HG03066 (cell line): ENCODE results near the gene B3GALT5.

Source experiments
- ATAC-seq: cut with Tn5 transposase; IDR thresholded peaks from one replicate; pipeline ENCODE4 v1.9.1; 2021; ENCODE audit warnings: low read depth; ENCODE audit not compliant: unreplicated experiment

B3GALT5 gene

DNA sequence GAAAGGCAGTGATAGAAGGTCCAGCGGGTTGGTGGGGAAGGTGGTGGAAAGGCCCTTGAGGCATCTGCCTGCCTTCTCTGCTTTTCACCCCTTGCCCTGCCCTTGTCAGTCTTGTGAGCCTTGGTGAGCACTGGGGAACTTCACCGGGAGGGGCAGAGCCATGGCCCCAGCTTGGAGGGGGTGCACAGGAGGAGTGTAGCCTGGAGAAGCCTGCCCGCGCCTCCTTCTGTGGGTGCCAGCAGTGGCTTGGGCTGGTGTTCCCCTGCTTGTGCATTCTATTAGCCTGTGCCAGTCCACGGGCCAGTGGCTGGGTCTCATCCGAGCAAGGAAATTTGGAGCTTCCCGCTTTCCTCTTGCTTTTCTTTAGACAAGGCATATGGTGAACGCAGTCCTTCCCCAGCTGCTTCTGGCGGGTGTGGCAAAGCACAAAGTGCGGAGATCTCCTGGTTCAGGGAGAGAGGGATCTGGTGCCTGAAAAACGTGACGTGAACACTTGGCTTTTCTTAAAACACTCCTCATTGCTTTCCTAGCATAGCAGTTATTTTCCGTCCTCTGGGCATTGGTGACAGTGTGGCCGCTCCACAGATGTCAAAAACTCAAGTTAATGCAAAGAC, 10.6 kb upstream of the B3GALT5 start:
- no peak for ATAC-seq

DNA sequence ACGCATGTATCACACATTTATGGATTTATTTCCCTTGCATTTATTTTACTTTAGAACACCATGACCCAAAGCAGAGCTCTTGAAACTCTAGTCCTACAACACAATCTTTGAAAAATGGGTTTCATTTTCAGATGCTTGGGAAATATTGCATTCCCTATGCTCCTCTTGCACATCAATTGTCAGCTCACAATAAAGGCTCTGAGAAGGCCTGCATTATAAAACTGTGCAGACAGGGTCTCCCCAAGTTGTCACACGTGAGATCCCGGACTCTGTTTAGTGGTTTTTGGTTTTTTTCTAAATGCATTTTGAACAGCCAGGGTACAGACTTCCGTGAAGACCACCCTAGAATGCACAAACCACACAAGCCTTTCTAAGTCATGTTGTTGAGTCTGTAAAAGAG, 9.9 kb upstream of the B3GALT5 start:
- no peak for ATAC-seq

DNA sequence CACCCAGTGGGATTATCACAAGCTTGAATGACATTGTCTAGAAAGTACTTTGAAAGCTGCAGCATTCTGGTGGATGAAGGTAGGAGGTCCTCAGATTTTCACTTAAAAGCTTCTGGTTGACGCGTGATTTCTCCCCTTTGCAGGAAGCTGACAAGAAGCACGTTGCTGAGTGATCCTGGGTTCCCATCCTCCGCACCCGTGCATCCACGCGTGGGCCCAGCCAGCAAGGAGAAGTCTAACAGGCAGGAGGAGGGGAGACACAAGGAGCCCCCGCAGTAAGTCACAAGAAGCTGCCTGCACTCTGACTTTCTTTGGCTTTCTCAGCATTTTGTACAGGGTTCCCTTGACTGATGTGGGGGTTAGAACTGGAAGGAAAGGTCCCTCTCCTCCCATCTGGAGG, 7.8 kb upstream of the B3GALT5 start:
- ATAC-seq = no peak

DNA sequence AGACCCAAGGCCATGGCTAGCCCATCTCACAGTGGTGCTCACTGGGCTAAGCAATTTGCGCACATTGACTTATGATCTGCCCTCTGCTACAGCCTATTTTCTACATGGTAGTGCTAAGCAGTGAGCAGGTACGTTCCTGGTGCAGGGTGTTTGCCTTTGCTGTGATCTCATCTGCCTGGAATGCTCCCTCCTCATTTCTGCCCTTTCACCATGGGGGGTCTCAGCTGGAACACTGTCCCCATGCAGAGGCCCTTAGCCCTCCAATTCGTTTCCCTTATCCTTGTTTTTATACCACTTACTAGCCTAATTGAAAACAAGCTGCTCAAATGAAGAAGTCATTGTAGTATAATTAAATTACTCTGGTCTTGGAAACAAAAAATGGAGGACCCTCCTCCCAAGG, 2.0 kb upstream of the B3GALT5 start:
- ATAC-seq = no peak

DNA sequence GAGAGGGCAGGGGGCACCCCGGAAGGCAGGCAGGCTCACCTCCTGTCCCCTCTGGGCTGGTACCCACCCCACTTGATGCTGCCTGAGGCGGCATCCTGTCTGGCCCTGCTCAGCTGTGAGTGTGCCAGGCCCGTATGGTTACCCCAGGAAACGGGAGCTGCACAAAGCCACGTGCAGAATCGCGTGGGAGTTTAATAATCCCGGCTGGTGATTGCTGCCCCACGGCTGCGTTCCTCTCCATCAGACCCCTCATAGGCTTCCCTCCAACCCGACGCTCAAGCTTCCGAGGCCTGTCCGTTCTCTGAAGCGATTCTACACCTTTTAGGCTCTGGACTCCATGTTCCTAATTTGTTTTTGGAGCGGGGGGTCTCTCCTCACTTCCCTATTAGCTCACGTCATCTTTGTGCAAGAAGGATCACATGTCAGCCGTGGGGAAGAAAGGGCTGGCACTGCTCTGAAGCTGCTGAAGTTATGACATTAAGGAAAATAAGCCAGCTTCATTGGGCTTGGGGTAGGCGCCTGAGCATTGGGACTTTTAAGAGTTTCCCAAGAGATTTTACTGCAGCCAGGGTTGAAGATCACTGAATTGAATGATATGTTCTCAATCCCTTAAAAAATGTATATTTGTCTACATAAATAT, 1.1 kb upstream of the B3GALT5 start:
- ATAC-seq = no peak

DNA sequence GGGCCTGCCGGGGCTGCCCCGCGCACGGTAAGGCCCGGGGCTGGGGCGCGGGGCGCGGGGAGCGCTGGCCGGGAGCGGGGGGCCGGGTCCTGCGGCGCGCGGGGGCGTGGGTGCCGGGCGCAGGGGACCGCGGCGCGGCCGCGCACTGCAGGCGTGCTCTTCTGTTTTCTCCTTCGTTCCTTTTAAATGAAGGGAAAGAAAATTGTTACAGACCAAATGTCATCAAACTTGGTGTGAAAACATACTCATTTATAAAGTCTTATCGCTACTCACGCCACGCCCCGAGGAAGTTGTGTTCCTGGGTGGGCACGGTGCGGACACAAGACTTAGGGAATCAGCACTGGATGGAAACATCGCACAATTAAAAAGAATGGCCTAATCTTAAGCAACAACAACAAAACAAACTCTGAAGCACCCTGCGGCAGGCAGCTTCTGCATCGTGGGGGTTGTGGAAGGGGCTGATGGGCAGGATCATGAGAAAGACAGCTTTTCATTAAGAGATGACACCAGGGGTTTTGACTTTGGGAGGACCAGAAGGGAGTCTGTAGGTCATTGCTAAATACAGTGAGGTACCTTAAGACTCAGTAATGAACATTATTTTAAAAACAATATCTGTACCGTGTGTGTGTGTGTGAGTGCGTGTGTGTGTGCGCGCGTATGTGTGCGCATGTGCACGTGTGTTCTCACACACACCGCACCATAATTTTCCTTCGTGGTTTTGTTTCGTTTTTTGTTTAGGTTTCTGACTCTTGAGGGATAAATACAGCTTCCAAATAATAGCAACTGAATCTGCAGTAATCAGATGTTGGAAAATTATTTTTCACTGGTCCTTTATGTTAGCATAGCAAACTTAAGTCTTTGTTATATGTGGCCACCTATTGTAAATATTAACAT, 548 bp downstream of the B3GALT5 start:
- ATAC-seq = no peak

DNA sequence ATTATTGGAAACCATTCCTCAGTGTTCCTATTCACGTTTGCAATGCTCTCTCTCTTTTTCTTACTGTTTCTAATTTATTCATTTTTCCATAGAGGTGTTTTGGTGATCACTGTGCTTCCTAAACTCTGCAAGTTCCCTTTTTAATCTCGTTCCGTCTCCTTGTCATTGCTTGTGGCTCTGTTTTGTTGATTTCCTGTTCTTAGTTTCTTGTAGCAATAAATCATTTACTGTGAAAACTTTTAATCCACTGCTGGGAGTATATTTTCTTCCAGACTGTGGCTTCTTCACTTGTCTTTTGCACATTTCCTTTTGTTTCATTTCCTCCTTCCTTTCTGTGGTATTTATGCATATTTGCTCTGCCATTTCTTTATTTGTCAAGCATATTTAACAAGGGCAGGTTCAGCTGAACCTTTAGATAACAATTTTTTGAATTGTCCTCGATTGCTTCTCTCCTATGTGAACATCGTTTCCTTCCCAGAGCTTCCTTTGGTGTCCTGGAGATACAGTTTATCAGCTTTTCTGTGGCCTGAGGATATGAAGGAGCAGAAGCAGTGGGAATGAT, 3.6 kb downstream of the B3GALT5 start:
- ATAC-seq = no peak

DNA sequence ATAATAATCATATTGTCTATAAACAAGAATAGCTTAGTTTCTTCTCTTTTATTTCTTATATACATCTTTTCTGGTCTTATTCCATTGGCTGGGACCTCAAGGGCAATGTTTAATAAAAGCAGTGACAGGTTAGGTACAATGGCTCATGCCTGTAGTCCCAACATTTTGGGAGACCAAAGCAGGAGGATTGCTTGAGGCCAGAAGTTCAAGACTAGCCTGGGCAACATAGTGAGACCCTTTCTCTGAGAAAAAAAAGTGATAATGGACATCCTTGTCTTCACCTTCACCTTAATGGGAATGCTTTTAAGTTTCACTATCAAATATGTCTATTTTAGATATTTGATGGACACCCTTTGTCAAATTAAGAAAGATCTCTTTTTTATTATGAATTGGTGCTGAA, 8.1 kb downstream of the B3GALT5 start:
- ATAC-seq = no peak

DNA sequence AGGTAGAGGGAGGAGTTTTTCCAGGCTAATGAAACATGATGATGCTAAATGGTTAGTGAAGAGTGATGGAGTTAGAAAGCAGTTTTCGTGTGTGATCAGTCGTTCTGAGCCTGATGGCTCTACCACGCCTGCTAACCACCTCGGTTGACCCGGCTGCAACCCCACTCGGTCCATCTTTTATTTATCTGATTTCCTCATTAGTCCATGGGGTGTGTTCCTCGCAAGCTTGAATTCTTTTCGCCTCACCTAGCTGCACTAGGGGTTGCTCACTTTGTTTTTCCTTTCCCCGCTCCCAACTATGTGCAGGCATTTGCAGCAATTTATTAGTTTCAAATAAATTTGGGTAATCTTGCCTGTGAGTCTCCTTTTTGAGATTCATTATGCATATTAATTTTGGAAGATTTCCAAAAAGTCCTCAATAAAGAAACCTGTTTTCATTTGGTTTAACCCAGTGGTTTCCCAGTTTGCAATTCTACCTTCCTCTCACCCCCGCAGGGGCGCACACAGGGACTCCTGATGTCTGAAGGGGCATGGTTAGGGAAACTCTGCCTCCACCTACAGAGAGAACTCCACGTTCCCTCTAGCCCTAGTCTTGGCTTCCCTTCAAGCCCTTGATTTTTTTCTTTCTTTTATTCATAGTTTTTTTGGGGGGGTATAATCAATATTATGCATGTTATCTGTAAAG, 12.6 kb downstream of the B3GALT5 start:
- ATAC-seq = no peak

DNA sequence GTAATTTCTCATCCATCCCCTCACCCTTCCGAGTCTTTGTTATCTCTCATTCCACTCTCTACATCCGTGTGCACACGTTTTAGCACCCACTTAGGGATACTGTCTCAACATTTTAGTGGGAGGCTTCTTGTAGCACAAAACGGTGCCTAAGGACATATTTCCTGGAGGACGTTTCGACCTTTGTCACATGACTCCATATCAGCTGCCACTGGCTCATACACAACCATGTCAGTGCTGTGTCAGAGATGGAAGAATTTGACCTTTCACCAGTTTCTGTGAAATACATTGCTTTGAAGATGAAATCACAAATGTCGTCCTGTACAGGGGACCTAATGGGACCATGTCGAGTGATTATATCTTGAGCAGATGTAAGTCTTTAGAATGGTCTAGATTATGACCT, 15.6 kb downstream of the B3GALT5 start:
- no peak for ATAC-seq

DNA sequence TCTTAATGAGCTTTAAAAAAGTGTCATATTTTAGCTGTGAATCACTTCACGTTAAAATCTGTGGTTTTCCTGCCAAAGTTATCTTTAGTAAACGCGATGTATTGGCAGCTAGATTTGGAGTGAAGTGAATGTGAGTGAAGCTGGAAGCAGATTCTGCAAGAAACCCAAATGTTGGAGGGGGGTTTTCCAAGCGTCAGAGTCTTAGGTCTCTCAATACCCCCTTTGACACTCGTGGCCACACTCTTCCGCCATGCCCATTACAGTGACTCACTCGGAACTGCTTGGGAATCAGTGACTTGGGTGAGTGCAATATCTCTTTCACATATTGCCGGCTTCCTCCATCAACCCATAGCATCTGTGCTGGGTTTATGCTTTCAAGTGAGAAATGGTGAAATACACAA, 17.5 kb downstream of the B3GALT5 start:
- no peak for ATAC-seq

DNA sequence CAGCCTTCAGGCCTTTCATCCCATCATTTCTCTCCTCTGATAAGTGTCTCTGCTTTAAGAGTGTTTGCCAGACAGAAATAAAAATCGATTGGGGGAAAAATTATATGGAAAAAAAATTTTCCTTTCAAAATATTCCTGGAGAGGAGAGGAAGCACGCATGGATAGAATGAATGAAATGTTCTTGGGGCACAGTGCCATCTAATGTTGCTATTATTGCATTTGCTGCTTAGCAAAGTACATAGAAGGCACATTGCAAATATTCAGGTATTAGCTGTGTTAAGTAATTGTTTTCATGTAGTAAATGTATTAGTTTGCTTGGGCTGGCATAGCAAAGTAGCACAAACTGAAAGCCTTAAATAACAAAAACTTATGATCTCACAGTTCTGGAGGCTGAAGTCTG, 18.1 kb downstream of the B3GALT5 start:
- ATAC-seq = no peak

DNA sequence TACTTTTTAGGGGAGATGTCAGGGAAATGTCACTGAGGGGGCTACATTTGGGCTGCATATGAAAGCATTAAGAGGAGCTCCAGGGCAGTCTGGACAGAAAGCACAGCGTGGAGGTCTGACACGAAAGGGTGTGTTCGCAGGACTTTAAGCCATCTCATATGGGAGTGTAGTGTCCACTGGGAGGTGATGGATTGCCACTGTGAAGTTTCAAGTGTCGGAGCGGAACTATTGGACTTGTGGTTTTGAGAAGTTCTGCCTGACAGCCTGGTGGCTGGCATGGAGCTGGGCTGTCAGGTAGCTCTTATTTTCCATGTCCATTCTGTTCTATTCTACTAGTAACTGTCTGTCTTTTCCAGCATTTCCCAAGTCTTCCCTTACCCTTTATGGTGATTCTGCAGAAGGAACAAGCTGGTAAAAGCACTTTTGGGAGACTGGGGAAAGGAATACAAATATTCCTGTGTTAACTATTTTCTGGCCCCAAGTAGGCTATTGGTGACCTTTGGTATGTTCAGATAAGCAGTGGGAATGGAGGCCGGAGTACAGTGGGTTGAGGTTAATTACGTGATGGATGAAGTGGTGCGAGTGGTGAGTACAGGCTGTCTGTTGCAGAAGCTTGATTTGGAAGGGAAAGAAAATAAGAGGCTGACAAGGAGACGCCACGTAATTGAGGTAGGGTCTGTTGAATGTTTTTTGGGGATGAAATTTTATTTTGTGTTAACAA, 19.3 kb downstream of the B3GALT5 start:
- no peak for ATAC-seq

DNA sequence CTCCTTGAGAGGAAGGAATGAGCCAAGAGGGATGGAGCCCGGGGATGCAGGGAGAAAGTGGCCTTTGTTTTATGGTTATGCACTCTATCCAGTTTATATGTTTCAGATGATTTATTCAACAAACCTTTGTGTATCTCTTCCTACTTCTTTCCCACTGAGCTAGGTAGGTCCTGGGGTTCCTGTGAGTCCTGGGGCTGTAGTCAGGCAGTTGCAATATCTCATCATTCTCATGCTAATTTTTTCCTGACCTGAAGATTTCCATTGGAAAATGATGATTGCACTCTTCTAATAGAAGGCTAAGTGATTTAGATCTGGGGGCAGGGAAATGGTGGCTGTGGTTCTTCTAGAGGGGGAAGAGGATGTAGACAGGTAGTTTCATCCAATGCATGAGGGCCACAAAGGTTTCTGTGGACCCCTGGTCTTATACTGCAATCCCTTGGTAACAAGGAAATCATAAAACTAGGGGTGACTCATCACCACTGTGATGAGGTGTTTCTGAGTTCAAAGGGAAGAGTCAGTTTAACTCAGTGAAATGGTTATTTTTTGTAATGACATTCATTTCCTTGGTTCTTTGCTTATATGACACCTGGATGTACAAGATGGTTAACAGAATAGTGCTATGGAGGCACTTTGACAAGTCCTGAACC, 20.2 kb downstream of the B3GALT5 start:
- ATAC-seq = no peak

DNA sequence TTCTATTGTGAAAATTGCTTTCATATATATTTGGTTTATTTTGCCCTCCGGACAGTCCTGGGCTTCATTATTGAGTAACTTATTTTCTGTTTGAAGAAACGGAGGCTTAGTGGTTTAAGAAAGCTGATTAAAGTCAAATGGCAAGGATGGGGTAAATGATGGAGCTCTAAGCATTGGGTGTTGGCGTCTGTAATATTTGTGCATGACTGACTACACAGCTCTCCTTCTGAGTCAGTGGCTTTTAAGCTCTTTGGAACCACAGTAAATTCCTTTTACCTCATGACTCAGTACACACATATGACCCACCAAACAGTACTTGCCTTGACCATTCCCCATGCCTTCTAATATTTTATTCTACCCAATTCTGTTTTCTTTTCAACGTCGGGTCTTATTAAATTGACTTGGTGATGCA, 21.0 kb downstream of the B3GALT5 start:
- no peak for ATAC-seq

DNA sequence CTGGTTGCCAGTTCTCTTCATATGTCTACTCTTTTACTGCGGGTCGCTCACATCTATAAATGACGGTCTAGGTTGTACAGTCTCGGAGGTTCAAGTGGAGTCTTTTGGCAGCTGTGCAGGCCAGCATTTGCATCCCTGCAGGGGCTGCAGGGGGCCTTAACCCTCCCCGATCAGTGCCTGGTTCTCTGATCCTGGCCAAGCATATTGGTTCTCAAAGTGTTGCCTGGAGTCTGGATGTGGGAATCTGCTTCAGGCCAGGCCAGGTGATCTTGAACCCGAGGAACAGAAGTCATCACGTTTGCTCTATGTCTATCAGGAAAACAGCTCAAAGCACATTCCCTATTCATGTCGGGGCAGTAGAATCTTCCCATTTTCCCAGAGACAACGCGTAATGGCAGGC, 21.8 kb downstream of the B3GALT5 start:
- ATAC-seq = no peak

DNA sequence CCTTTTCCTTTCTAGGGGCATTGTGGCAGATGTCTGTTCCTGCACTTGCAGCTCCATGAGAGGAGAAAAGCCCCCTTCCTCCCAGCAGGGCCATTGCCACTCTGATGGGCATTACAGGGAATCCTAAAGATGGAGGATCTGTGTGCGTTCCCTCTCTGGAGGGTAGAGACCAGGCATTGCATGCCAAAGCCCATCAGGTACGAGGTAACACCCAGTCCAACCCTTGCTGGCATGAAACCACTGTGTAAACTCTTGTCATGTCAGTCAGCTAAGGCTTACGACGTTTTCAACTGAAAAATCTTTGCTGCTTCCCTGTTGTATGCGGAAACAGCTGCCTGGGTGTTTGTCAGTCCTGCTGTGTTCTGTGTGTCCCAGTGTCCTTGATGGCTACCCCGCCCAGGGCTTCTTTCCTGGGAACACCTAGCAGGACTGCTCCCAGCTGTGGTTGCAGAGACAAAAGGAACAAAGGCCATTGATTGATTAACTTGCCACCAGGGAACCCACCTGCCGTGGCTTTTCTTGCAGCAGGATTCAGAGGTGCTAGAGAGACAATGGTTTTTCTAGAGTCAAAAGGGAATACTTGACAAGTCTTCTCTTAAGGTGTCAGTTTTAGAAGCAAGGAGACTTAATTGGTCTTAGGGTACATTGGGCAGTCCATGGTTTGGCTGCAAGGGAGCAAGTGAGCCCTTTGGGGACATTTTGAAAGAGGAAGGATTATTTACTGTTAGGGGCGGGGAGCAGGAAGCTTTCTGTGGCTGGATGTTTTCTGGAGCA, 24.6 kb downstream of the B3GALT5 start:
- no peak for ATAC-seq

DNA sequence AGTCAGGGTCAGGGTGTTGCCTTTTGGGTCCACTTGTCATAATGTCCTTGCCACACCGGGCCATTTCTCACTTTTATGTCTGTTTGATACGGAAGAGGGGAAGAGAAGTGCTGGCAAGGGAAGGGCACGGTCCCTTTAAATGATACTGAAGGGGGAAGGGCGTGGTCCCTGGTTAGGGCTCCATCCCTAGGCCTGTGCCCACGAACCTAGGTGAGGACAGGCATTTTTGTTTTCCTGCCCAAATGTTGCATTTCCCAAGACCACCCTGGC, 25.2 kb downstream of the B3GALT5 start:
- no peak for ATAC-seq

DNA sequence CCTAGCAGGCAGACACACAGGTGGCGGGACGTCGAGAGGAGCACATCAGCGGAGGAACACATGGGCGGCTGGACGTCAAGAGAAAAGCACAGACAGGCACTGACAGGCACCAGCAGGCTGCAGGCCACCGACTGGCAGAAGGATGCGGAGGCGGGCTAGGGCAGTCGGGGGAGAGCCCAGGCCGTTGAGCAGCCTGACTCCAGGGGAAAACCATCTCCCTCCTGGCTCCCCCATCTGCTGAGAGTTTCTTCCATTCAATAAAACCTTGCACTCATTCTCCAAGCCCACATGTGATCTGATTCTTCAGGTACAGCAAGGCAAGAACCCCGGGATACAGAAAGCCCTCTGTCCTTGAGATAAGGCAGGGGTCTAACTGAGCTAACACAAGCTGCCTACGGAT, 25.5 kb downstream of the B3GALT5 start:
- ATAC-seq = no peak
